CD4-positive, alpha-beta memory T cell (primary cell): ENCODE data around the gene STK38L. TPM values are rescaled to one million over a fixed set of nuclear protein-coding genes. Genes with fewer than 3 reads are reported as not detected.

Source experiments
- CTCF ChIA-PET: fragments of 350-600 bp; sonication (Branson Sonifier 250); formaldehyde crosslinking; loops from one replicate; lab custom pipeline; 2021; ENCODE audit warnings: inconsistent platforms; ENCODE audit not compliant: partially characterized antibody; lab: Charles Lee
- POLR2A ChIA-PET: fragments of 350-600 bp; sonication (Branson Sonifier 250); formaldehyde crosslinking; loops from one replicate; lab custom pipeline; 2021; ENCODE audit not compliant: partially characterized antibody; lab: Charles Lee
- DNase-seq, 5 donors: peaks; one replicate each; pipeline versions ENCODE4 v3.0.0 to v3.0.0-alpha.2; 2020 to 2022; ENCODE audit warnings: mixed read lengths in 1 of 5
- H3K27ac ChIP-seq: one replicate; pipeline ENCODE4 v1.7.0; 2013; ENCODE audit warnings: low read depth, low read length
- H3K27me3 ChIP-seq: 2 replicates; pipeline ENCODE4 v1.7.0; 2013; ENCODE audit warnings: mild to moderate bottlenecking, low read length, moderate library complexity; ENCODE audit not compliant: insufficient read depth
- H3K36me3 ChIP-seq: 2 replicates; pipeline ENCODE4 v1.7.0; 2013; ENCODE audit warnings: mild to moderate bottlenecking, low read length, moderate library complexity; ENCODE audit not compliant: insufficient read depth
- H3K4me1 ChIP-seq: 2 replicates; pipeline ENCODE4 v1.7.0; 2013; ENCODE audit warnings: mild to moderate bottlenecking, low read length, moderate library complexity; ENCODE audit not compliant: insufficient read depth
- H3K4me3 ChIP-seq, 2 donors: one replicate each; pipeline ENCODE4 v1.7.0; 2013; ENCODE audit warnings: low read length in 2 of 2, mild to moderate bottlenecking in 1 of 2
- H3K9me3 ChIP-seq, 2 donors: one replicate each; pipeline ENCODE4 v1.7.0; 2013; ENCODE audit warnings: low read length in 2 of 2, control low read depth in 1 of 2; ENCODE audit not compliant: control insufficient read depth in 1 of 2
- H3K27ac Mint-ChIP-seq, 7 donors: one replicate each; pipeline ENCODE4 v1.8.0; 2020 to 2021; ENCODE audit warnings: mixed read lengths in 7 of 7, mild to moderate bottlenecking in 6 of 7, inconsistent platforms in 3 of 7, moderate library complexity in 3 of 7
- H3K27me3 Mint-ChIP-seq, 2 donors: one replicate each; pipeline ENCODE4 v1.8.0; 2020 to 2021; ENCODE audit warnings: mixed read lengths in 2 of 2
- H3K36me3 Mint-ChIP-seq, 2 donors: one replicate each; pipeline ENCODE4 v1.8.0; 2020 to 2021; ENCODE audit warnings: mixed read lengths in 2 of 2, inconsistent platforms in 1 of 2, mild to moderate bottlenecking in 1 of 2
- H3K4me1 Mint-ChIP-seq, 4 donors: one replicate each; pipeline ENCODE4 v1.8.0; 2020 to 2021; ENCODE audit warnings: mixed read lengths in 4 of 4, mild to moderate bottlenecking in 1 of 4
- H3K4me3 Mint-ChIP-seq, 8 donors: one replicate each; pipeline ENCODE4 v1.8.0; 2020 to 2021; ENCODE audit warnings: mixed read lengths in 8 of 8, mild to moderate bottlenecking in 7 of 8, moderate library complexity in 6 of 8, inconsistent platforms in 3 of 8
- H3K9me3 Mint-ChIP-seq, 8 donors: one replicate each; pipeline ENCODE4 v1.8.0; 2020 to 2021; ENCODE audit warnings: mixed read lengths in 8 of 8, mild to moderate bottlenecking in 5 of 8, inconsistent platforms in 3 of 8, moderate library complexity in 1 of 8
- intact Hi-C: fragments of 100-400 bp; cut with micrococcal nuclease; formaldehyde crosslinking; loops from one replicate; pipeline ENCODE4 v1.15.1; 2023
- polyA plus RNA-seq, 2 donors: library from polyadenylated mRNA; unstranded; fragments of 300-500 nt; fragmentation: Illumina TruSeq; gene quantifications; one replicate each; pipeline ENCODE4 v1.2.3, GENCODE V29; 2021
- total RNA-seq, 2 experiments: library from RNA; stranded (reverse); gene quantifications; one replicate each; pipeline ENCODE4 v1.2.3, GENCODE V29; 2021

Gene STK38L
- total and polyA plus RNA-seq, 4 experiments from 2014 or later, result 8.4 to 21.8 (median 15.3) TPM

DNA sequence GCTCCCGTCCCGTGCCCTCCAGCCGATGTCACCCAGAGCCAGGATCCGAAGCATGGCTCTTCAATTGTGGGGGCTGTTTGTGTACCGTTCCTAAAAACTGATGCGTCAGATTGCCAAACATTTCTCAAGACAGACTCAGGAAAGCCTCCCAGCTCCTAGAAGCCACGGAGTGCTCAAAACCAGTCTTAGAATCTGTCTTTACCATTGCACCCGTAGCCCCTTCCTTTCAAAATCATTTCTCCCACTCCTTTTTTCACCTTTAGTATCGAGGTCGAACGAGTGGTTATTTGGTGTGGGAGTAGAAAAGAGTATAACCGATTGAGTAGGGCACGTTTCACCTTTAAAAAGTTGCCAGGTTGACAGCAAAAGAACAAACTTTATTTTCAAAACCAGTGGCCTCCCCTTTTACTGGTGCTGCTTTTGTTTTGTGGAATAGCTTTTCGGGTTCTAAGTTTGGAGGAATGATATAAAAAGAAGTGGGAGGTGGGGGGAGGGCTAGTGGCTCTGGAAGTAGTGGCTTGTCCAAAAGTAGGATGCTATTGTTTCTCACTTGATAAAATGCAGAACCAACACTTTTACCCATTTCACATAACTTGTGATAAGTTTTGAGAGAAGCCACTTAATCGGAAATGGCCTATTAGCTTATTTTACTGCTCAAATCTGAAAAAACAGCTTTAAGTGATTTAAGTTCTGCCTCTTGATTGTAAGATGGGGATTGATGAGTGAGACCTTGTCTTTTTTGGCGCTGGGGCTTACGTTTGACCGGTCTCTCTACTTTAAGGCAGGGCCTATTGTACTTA is 803 bp downstream of the STK38L start:
- POLR2A ChIA-PET, result interaction anchor here (0.8 to 1.9 kb wide), 9 partner anchors 27 to 1131 kb away, joined by 3 to 7 read pairs (median 4); partner anchors contain the start of genes ITPR2 and MED21
- Mint-ChIP-seq H3K4me3 (peak overlapping the region; percentile 97 to 99 (median 98)), H3K9me3 (peaks cover 0 to 3% (median 0%) of the 10 kb centered on the region in 8 donors), H3K27ac (peak overlapping the region; percentile 93 to 99 (median 99)), H3K27me3 (no peaks in the 10 kb centered on the region), H3K4me1 (peaks cover 28 to 50% (median 42%) of the 10 kb centered on the region in 4 donors), H3K36me3 (peaks cover 13 to 14% of the 10 kb centered on the region in 2 donors)
- DNase-seq, result no peak
- Histone ChIP-seq H3K27ac (peak overlapping the region; percentile 77), H3K4me1 (peaks cover 27% of the 10 kb centered on the region), H3K36me3 (no peaks in the 10 kb centered on the region), H3K4me3 (peak overlapping the region; percentile 85 to 87), H3K9me3 (no peaks in the 10 kb centered on the region), H3K27me3 (no peaks in the 10 kb centered on the region)
- intact Hi-C loops, result loop anchor here (1.0 to 10.0 kb wide), 7 partner anchors 60 to 465 kb away; partner anchors contain the start of genes FGFR1OP2, MED21, MRPS35 and PPFIBP1
- CTCF ChIA-PET, result interaction anchor here (1.0 to 1.3 kb wide), 2 partner anchors 61 to 230 kb away, joined by 3 read pairs; no protein-coding TSS in a partner anchor

DNA sequence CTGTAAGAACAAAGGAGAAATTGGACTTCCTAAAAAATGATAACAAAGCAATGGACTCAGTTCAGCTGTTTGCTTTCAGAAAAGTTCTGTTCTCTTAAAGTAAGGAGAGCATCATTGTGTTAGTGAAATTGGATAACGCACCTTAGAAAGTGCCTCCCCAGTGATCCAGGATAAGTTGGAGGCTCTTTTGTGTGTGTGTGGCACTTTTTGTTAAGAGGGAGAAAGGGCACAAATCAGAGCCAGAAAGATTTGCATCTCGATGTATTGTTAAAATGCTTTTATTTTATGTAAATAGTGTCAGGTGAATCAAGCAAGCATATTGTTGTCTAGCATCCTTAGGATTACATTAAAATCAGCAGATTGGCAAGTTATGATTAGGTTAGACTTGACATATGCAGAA is 2.1 kb downstream of the STK38L start:
- ChIA-PET CTCF (interaction anchor here (1.3 kb wide), 1 partner anchor 231 kb away, joined by 3 read pairs; no protein-coding TSS in a partner anchor), POLR2A (no interaction called here)
- no peaks in the 10 kb centered on the region for H3K9me3 ChIP-seq
- no peak overlapping the region for H3K27ac ChIP-seq
- Mint-ChIP-seq H3K4me3 (peak overlapping the region; percentile 16 to 70 (median 52)), H3K27ac (peak overlapping the region in 3 of 7 donors; percentile 25 to 93 (median 77)), H3K27me3 (no peaks in the 10 kb centered on the region), H3K9me3 (peaks cover 0 to 3% (median 0%) of the 10 kb centered on the region in 8 donors), H3K4me1 (peaks cover 30 to 47% (median 42%) of the 10 kb centered on the region in 4 donors), H3K36me3 (peaks cover 15 to 21% of the 10 kb centered on the region in 2 donors)
- H3K27me3 ChIP-seq, result no peaks in the 10 kb centered on the region
- peaks cover 27% of the 10 kb centered on the region for H3K4me1 ChIP-seq
- no peak for DNase-seq
- no peaks in the 10 kb centered on the region for H3K36me3 ChIP-seq
- H3K4me3 ChIP-seq, result no peak overlapping the region
- intact Hi-C loops, result loop anchor here (10.0 kb wide), 1 partner anchor 59 kb away; no protein-coding TSS in a partner anchor

DNA sequence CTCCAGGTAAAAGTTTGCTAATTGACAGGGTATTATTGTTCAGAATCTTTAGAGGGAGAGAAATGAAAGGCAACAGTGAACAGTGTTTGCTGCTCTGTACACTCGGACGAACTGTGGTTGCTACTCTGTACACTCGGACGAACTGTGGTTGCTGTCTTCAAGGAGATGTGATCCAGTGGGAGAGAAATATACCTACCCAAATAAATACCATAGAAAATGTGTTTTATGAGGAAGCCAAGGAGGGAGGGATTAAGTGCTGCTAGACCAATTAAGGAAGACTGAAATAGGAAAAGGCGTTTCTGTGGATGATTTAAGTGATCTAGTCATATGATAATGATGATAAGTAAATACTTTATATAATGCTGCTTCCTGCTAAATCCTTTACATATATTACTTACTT is 2.7 kb downstream of the STK38L start:
- Histone ChIP-seq H3K36me3 (no peaks in the 10 kb centered on the region), H3K9me3 (no peaks in the 10 kb centered on the region), H3K4me1 (peaks cover 27% of the 10 kb centered on the region), H3K27ac (no peak overlapping the region), H3K4me3 (no peak overlapping the region), H3K27me3 (no peaks in the 10 kb centered on the region)
- no peaks in the 10 kb centered on the region for H3K27me3 Mint-ChIP-seq
- H3K27ac Mint-ChIP-seq, result peak overlapping the region in 3 of 7 donors; percentile 28 to 58 (median 56)
- H3K4me1 Mint-ChIP-seq, result peaks cover 30 to 47% (median 42%) of the 10 kb centered on the region in 4 donors
- H3K9me3 Mint-ChIP-seq, result peaks cover 0 to 3% (median 0%) of the 10 kb centered on the region in 8 donors
- intact Hi-C loops, result loop anchor here (10.0 kb wide), 1 partner anchor 58 kb away; no protein-coding TSS in a partner anchor
- DNase-seq, result no peak
- peaks cover 15 to 21% of the 10 kb centered on the region in 2 donors for H3K36me3 Mint-ChIP-seq
- POLR2A ChIA-PET, result no interaction called here
- peak overlapping the region in 4 of 8 donors; percentile 10 to 72 (median 44) for H3K4me3 Mint-ChIP-seq
- CTCF ChIA-PET, result no interaction called here

- POLR2A ChIA-PET, result interaction anchor here (1.1 kb wide), 1 partner anchor 9 kb away, joined by 3 read pairs; the partner anchor contains the start of gene STK38L
- Mint-ChIP-seq H3K27ac (peak overlapping the region in 1 of 7 donors; percentile 44), H3K9me3 (peaks cover 0 to 3% (median 0%) of the 10 kb centered on the region in 8 donors), H3K27me3 (no peaks in the 10 kb centered on the region), H3K4me3 (no peak overlapping the region), H3K4me1 (peaks cover 22 to 39% (median 30%) of the 10 kb centered on the region in 4 donors), H3K36me3 (peaks cover 3 to 40% of the 10 kb centered on the region in 2 donors)
- DNase-seq, result no peak
- Histone ChIP-seq H3K9me3 (no peaks in the 10 kb centered on the region), H3K27me3 (no peaks in the 10 kb centered on the region), H3K4me3 (no peak overlapping the region), H3K36me3 (no peaks in the 10 kb centered on the region), H3K27ac (no peak overlapping the region), H3K4me1 (no peaks in the 10 kb centered on the region)
- CTCF ChIA-PET, result no interaction called here
- intact Hi-C loops, result no loop called here
Measured at GRCh38 chr12:27252934-27253333, 8.8 kb downstream of the STK38L start.

GRCh38 chr12:27253347-27253746 is 9.3 kb downstream of the STK38L start:
- H3K4me1 Mint-ChIP-seq, result peaks cover 18 to 35% (median 28%) of the 10 kb centered on the region in 4 donors
- DNase-seq, result no peak
- POLR2A ChIA-PET, result interaction anchor here (1.1 kb wide), 1 partner anchor 9 kb away, joined by 3 read pairs; the partner anchor contains the start of gene STK38L

GRCh38 chr12:27255806-27256205 is 11.7 kb downstream of the STK38L start:
- intact Hi-C loops, result no loop called here
- Mint-ChIP-seq H3K27ac (peak overlapping the region in 1 of 7 donors; percentile 48), H3K9me3 (peaks cover 0 to 3% (median 0%) of the 10 kb centered on the region in 8 donors), H3K36me3 (peaks cover 1 to 36% of the 10 kb centered on the region in 2 donors), H3K27me3 (no peaks in the 10 kb centered on the region), H3K4me3 (peak overlapping the region in 1 of 8 donors; percentile 26), H3K4me1 (peaks cover 16 to 41% (median 30%) of the 10 kb centered on the region in 4 donors)
- Histone ChIP-seq H3K9me3 (no peaks in the 10 kb centered on the region), H3K27ac (no peak overlapping the region), H3K4me3 (no peak overlapping the region), H3K27me3 (no peaks in the 10 kb centered on the region), H3K36me3 (no peaks in the 10 kb centered on the region), H3K4me1 (no peaks in the 10 kb centered on the region)
- CTCF ChIA-PET, result no interaction called here
- DNase-seq, result no peak
- POLR2A ChIA-PET, result no interaction called here

More at GRCh38 chr12:27253347-27253746, 9.3 kb downstream of the STK38L start:
- Histone ChIP-seq H3K27me3 (no peaks in the 10 kb centered on the region), H3K9me3 (no peaks in the 10 kb centered on the region), H3K4me1 (no peaks in the 10 kb centered on the region), H3K27ac (no peak overlapping the region), H3K4me3 (no peak overlapping the region), H3K36me3 (no peaks in the 10 kb centered on the region)
- H3K4me3 Mint-ChIP-seq, result peak overlapping the region in 1 of 8 donors; percentile 29
- CTCF ChIA-PET, result interaction anchor here (0.7 kb wide), 1 partner anchor 567 kb away, joined by 3 read pairs; no protein-coding TSS in a partner anchor
- no peaks in the 10 kb centered on the region for H3K27me3 Mint-ChIP-seq
- peaks cover 0 to 3% (median 0%) of the 10 kb centered on the region in 8 donors for H3K9me3 Mint-ChIP-seq
- H3K27ac Mint-ChIP-seq, result peak overlapping the region in 1 of 7 donors; percentile 44
- H3K36me3 Mint-ChIP-seq, result peaks cover 1 to 36% of the 10 kb centered on the region in 2 donors
- intact Hi-C loops, result no loop called here
